ENCODE results near the gene CHST11. TPM values are rescaled to one million over a fixed set of nuclear protein-coding genes. Genes with fewer than 3 reads are reported as not detected.
"Not testable (repeated sequence)": the region's sequence is repeated elsewhere in the genome, so short reads cannot be mapped to it uniquely, and the experiment has no call there.

The CHST11 gene
- total RNA-seq, 4 donors from 2014 or later, result 20.8 to 56.7 (median 26.5) TPM

- H3K27me3 ChIP-seq, result no peaks in the 10 kb centered on the region
- no peaks in the 10 kb centered on the region for H3K4me1 ChIP-seq
- 95 to 96% methylated on average over 1 of the region's 1 CpG for WGBS, 2 donors
- H3K4me3 ChIP-seq, result no peak overlapping the region
- H3K36me3 ChIP-seq, result no peaks in the 10 kb centered on the region
- no peak overlapping the region for H3K27ac ChIP-seq
- H3K9me3 ChIP-seq, result no peaks in the 10 kb centered on the region
- no peak for DNase-seq (ENCODE audit: low spot score in 2 of 2)
- no peak for TF ChIP-seq CTCF (IDR thresholded peaks at IDR 0.05)
- no peak for TF ChIP-seq POLR2A (IDR thresholded peaks at IDR 0.05)
- no peak for TF ChIP-seq EP300 (IDR thresholded peaks at IDR 0.05)
Observed at GRCh38 chr12:104799458-104799857, 342.7 kb downstream of the CHST11 start.

- no peaks in the 10 kb centered on the region for H3K27me3 ChIP-seq
- WGBS, 2 donors, result 81 to 88% methylated on average over 4 of the region's 4 CpGs
- no peaks in the 10 kb centered on the region for H3K36me3 ChIP-seq
- no peaks in the 10 kb centered on the region for H3K4me1 ChIP-seq
- no peak overlapping the region for H3K27ac ChIP-seq
- H3K4me3 ChIP-seq, result no peak overlapping the region
- TF ChIP-seq CTCF (IDR thresholded peaks at IDR 0.05), result no peak
- no peak for DNase-seq (ENCODE audit: low spot score in 2 of 2)
- H3K9me3 ChIP-seq, result no peaks in the 10 kb centered on the region
Observed at GRCh38 chr12:104801005-104801404, 344.3 kb downstream of the CHST11 start.

DNA sequence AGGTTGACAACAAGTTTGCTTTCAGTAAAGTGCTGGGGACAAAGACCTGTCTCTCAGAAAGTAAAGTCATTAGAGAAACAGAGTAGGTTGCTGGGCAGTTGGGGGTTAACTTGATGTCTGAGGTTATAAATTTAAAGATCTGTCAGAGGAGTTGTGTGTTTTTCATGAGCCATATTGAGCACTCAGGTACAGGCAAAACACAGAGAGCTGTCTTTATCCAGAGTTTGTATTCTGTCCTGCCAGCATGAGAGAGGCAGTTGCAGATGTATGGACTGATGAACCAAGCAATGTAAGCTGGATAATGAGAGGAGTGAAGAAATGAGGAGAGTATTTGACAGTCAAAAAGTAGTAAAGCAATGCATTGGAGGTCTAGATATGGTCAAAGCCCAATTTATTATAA lies 344.7 kb downstream of the CHST11 start:
- no peak overlapping the region for H3K4me3 ChIP-seq
- no peak for DNase-seq (ENCODE audit: low spot score in 2 of 2)
- no peak for TF ChIP-seq CTCF (IDR thresholded peaks at IDR 0.05)
- no peak for TF ChIP-seq EP300 (IDR thresholded peaks at IDR 0.05)
- TF ChIP-seq POLR2A (IDR thresholded peaks at IDR 0.05), result no peak
- H3K27ac ChIP-seq, result no peak overlapping the region
- no peaks in the 10 kb centered on the region for H3K27me3 ChIP-seq
- no peaks in the 10 kb centered on the region for H3K4me1 ChIP-seq
- no peaks in the 10 kb centered on the region for H3K9me3 ChIP-seq
- no peaks in the 10 kb centered on the region for H3K36me3 ChIP-seq

- no peak overlapping the region for H3K27ac ChIP-seq
- H3K4me1 ChIP-seq, result no peaks in the 10 kb centered on the region
- no peak for DNase-seq (ENCODE audit: low spot score in 2 of 2)
- WGBS, 2 donors, result 40 to 45% methylated on average over 3 of the region's 3 CpGs
- H3K27me3 ChIP-seq, result no peaks in the 10 kb centered on the region
- TF ChIP-seq EP300 (IDR thresholded peaks at IDR 0.05) (no peak), CTCF (IDR thresholded peaks at IDR 0.05) (no peak), POLR2A (IDR thresholded peaks at IDR 0.05) (no peak)
- no peaks in the 10 kb centered on the region for H3K36me3 ChIP-seq
- no peak overlapping the region for H3K4me3 ChIP-seq
- H3K9me3 ChIP-seq, result no peaks in the 10 kb centered on the region
Observed at GRCh38 chr12:104802208-104802607, 345.5 kb downstream of the CHST11 start.

- WGBS, 2 donors, result 78 to 84% methylated on average over 4 of the region's 4 CpGs
- no peaks in the 10 kb centered on the region for H3K36me3 ChIP-seq
- H3K4me1 ChIP-seq, result no peaks in the 10 kb centered on the region
- no peak for TF ChIP-seq CTCF (IDR thresholded peaks at IDR 0.05)
- TF ChIP-seq EP300 (IDR thresholded peaks at IDR 0.05), result no peak
- no peak for TF ChIP-seq POLR2A (IDR thresholded peaks at IDR 0.05)
- no peaks in the 10 kb centered on the region for H3K9me3 ChIP-seq
- H3K27ac ChIP-seq, result no peak overlapping the region
- no peak for DNase-seq (ENCODE audit: low spot score in 2 of 2)
- H3K4me3 ChIP-seq, result no peak overlapping the region
- no peaks in the 10 kb centered on the region for H3K27me3 ChIP-seq
Observed at GRCh38 chr12:104805186-104805585, 348.4 kb downstream of the CHST11 start.

DNA sequence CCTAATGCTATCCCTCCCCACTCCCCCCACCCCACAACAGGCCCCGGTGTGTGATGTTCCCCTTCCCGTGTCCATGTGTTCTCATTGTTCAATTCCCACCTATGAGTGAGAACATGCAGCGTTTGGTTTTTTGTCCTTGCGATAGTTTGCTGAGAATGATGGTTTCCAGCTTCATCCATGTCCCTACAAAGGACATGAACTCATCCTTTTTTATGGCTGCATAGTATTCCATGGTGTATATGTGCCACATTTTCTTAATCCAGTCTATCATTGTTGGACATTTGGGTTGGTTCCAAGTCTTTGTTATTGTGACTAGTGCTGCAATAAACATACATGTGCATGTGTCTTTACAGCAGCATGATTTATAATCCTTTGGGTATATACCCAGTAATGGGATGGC lies 349.4 kb downstream of the CHST11 start:
- WGBS, 2 donors, result 73 to 89% methylated on average over 3 to 4 of the region's 4 CpGs
- not testable (repeated sequence) for H3K9me3 ChIP-seq; DNase-seq (ENCODE audit: low spot score in 2 of 2); H3K36me3 ChIP-seq; H3K27ac ChIP-seq; H3K27me3 ChIP-seq; H3K4me1 ChIP-seq; H3K4me3 ChIP-seq
